IMR-90 (cell line): ENCODE data around the gene STRA6. TPM values are rescaled to one million over a fixed set of nuclear protein-coding genes. Genes with fewer than 3 reads are reported as not detected.

Experiments
- ATAC-seq: fragments of 200-7000 bp; cut with Tn5 transposase; 2 replicates; pipeline ENCODE4 v1.9.1; 2020; ENCODE audit warnings: low read depth, mild to moderate bottlenecking, moderate library complexity
- BruUV-seq: library from RNA; stranded (reverse); fragments of 400-500 nt; replicated peaks from 2 replicates; lab custom pipeline; 2021; lab: Mats Ljungman, UMichigan
- CTCF ChIA-PET: fragments of 300-600 bp; formaldehyde crosslinking; extraction: SDS; loops from one replicate; lab custom pipeline; 2021; ENCODE audit warnings: antibody characterized with exemption; lab: Yijun Ruan, JAX
- POLR2A ChIA-PET: fragments of 300-600 bp; sonication (Branson Sonifier 250); formaldehyde crosslinking; loops from one replicate; lab custom pipeline; 2022; ENCODE audit warnings: antibody characterized with exemption; ENCODE audit not compliant: unreplicated experiment; lab: Charles Lee
- DNase-seq: peaks from one replicate; pipeline ENCODE4 v3.0.0; 2013
- H2AFZ ChIP-seq: replicated peaks from 2 replicates; pipeline ENCODE3; 2013; ENCODE audit warnings: low read length, mild to moderate bottlenecking; ENCODE audit not compliant: poor library complexity
- H2AK5ac ChIP-seq: 2 replicates; pipeline ENCODE4 v1.6.1; 2013; ENCODE audit warnings: low read depth, low read length, inconsistent platforms
- H2AK9ac ChIP-seq: replicated peaks from 2 replicates; pipeline ENCODE3; 2013; ENCODE audit warnings: mild to moderate bottlenecking, low read depth, low read length, moderate library complexity; ENCODE audit not compliant: poor library complexity
- H2BK120ac ChIP-seq: 2 replicates; pipeline ENCODE4 v1.6.1; 2013; ENCODE audit warnings: low read depth, low read length, inconsistent platforms
- H2BK15ac ChIP-seq: 3 replicates; pipeline ENCODE4 v1.6.1; 2013; ENCODE audit warnings: low read depth, low read length, inconsistent platforms
- H2BK20ac ChIP-seq: 2 replicates; pipeline ENCODE4 v1.6.1; 2013; ENCODE audit warnings: low read depth, mild to moderate bottlenecking, inconsistent platforms, low read length, moderate library complexity
- H2BK5ac ChIP-seq: 2 replicates; pipeline ENCODE4 v1.6.1; 2013; ENCODE audit warnings: mild to moderate bottlenecking, low read depth, low read length, inconsistent platforms; ENCODE audit not compliant: poor library complexity, severe bottlenecking
- H3K14ac ChIP-seq: replicated peaks from 2 replicates; pipeline ENCODE4 v1.6.1; 2013; ENCODE audit warnings: low read depth, low read length, inconsistent platforms
- H3K18ac ChIP-seq: 2 replicates; pipeline ENCODE4 v1.6.1; 2013; ENCODE audit warnings: low read depth, low read length, control low read depth
- H3K23ac ChIP-seq: 2 replicates; pipeline ENCODE4 v1.6.1; 2013; ENCODE audit warnings: low read depth, low read length, inconsistent platforms
- H3K27ac ChIP-seq: 2 replicates; pipeline ENCODE4 v1.5.1; 2013; ENCODE audit warnings: mild to moderate bottlenecking, control low read depth, low read length; ENCODE audit not compliant: insufficient read depth
- H3K27me3 ChIP-seq: 2 replicates; pipeline ENCODE4 v1.6.1; 2013; ENCODE audit warnings: low read length; ENCODE audit not compliant: control insufficient read depth, insufficient read depth
- H3K36me3 ChIP-seq: 2 replicates; pipeline ENCODE4 v1.6.1; 2013; ENCODE audit warnings: low read length, mixed read lengths; ENCODE audit not compliant: control insufficient read depth, insufficient read depth
- H3K4ac ChIP-seq: 2 replicates; pipeline ENCODE4 v1.6.1; 2013; ENCODE audit warnings: low read depth, low read length, inconsistent platforms
- H3K4me1 ChIP-seq: 2 replicates; pipeline ENCODE4 v1.6.1; 2013; ENCODE audit warnings: low read length, mixed read lengths; ENCODE audit not compliant: control insufficient read depth, insufficient read depth
- H3K4me2 ChIP-seq: 2 replicates; pipeline ENCODE4 v1.6.1; 2013; ENCODE audit warnings: low read depth, mild to moderate bottlenecking, control low read depth, low read length, moderate library complexity
- H3K4me3 ChIP-seq: 2 replicates; pipeline ENCODE4 v1.5.1; 2013; ENCODE audit warnings: low read depth, mild to moderate bottlenecking, control low read depth, low read length, moderate library complexity; ENCODE audit not compliant: insufficient read depth
- H3K56ac ChIP-seq: 2 replicates; pipeline ENCODE4 v1.6.1; 2013; ENCODE audit warnings: low read length, inconsistent platforms; ENCODE audit not compliant: insufficient read depth; ENCODE audit errors: extremely low read depth
- H3K79me1 ChIP-seq, 2 experiments: 2 replicates each; pipeline ENCODE4 v1.6.1; 2013; ENCODE audit warnings: low read length in 2 of 2, inconsistent platforms in 1 of 2, low read depth in 1 of 2
- H3K9ac ChIP-seq: 2 replicates; pipeline ENCODE4 v1.6.1; 2013; ENCODE audit warnings: low read depth, low read length, control low read depth
- H3K9me1 ChIP-seq: 2 replicates; pipeline ENCODE4 v1.6.1; 2013; ENCODE audit warnings: low read length, inconsistent platforms; ENCODE audit not compliant: insufficient read depth
- H3K9me3 ChIP-seq: 2 replicates; pipeline ENCODE4 v1.6.1; 2013; ENCODE audit warnings: low read length; ENCODE audit not compliant: control insufficient read depth, insufficient read depth
- H4K20me1 ChIP-seq: 2 replicates; pipeline ENCODE4 v1.6.1; 2013; ENCODE audit warnings: low read length, inconsistent platforms; ENCODE audit not compliant: insufficient read depth
- H4K5ac ChIP-seq: 2 replicates; pipeline ENCODE4 v1.6.1; 2013; ENCODE audit warnings: mild to moderate bottlenecking, low read depth, low read length, control low read depth
- H4K8ac ChIP-seq, 2 experiments: 2 replicates each; pipeline ENCODE4 v1.6.1; 2013; ENCODE audit warnings: low read depth in 2 of 2, low read length in 2 of 2, control low read depth in 1 of 2, inconsistent platforms in 1 of 2
- H4K91ac ChIP-seq: 2 replicates; pipeline ENCODE4 v1.6.1; 2013; ENCODE audit warnings: low read depth, low read length, inconsistent platforms; ENCODE audit not compliant: insufficient read depth
- CEBPB ChIP-seq: IDR thresholded peaks from 2 replicates; pipeline ENCODE4 v1.6.1; 2012; ENCODE audit warnings: low read depth, low read length, improper control_type of control experiment
- FOS ChIP-seq: fragments of 150-350 bp; IDR thresholded peaks from 2 replicates; pipeline ENCODE4 v1.6.1; 2016; ENCODE audit warnings: low read depth, low read length
- MAFK ChIP-seq: IDR thresholded peaks from 2 replicates; pipeline ENCODE4 v1.6.1; 2012; ENCODE audit warnings: low read depth, low read length, improper control_type of control experiment
- NFE2L2 ChIP-seq: fragments of 150-350 bp; IDR thresholded peaks from 2 replicates; pipeline ENCODE4 v1.6.1; 2016; ENCODE audit warnings: low read depth, mild to moderate bottlenecking, low read length
- POLR2A ChIP-seq: IDR thresholded peaks from 2 replicates; pipeline ENCODE4 v1.6.1; 2012; ENCODE audit warnings: mild to moderate bottlenecking, low read depth, low read length
- RFX5 ChIP-seq: IDR thresholded peaks from 2 replicates; pipeline ENCODE4 v1.8.0; 2012; ENCODE audit warnings: low read depth, mild to moderate bottlenecking, low read length, moderate library complexity
- WGBS, 2 experiments: methylation state at CpG; one replicate each; pipeline versions ENCODE4 v1.1.5 to v1.1.7; 2013; ENCODE audit warnings: missing lambda C conversion rate in 2 of 2; ENCODE audit not compliant: insufficient read length in 1 of 2; ENCODE audit errors: extremely low coverage in 2 of 2; 5-methylcytosine and 5-hydroxymethylcytosine counted together
- dilution Hi-C: fragments of 300-500 bp; cut with HindIII; formaldehyde crosslinking; loops from one replicate; pipeline ENCODE4 v1.14.3; 2018; ENCODE audit warnings: low sequenced_read_pairs; ENCODE audit not compliant: unreplicated experiment
- in situ Hi-C: fragments of 300-500 bp; cut with MboI; formaldehyde crosslinking; loops from 3 replicates; pipeline ENCODE4 v1.14.3; 2019; ENCODE audit warnings: low sequenced_read_pairs, inconsistent platforms, mixed read lengths
- intact Hi-C: fragments of 100-400 bp; cut with micrococcal nuclease; formaldehyde crosslinking; loops from 2 replicates; pipeline ENCODE4 v1.10.0; 2022
- polyA plus RNA-seq, 3 experiments: library from polyadenylated mRNA; depleted of rRNA; stranded (reverse); fragments of >200 nt; gene quantifications; 2 replicates each; pipeline ENCODE4 v1.2.3, GENCODE V29; 2012; ENCODE audit warnings: low replicate concordance in 1 of 3
- total RNA-seq: library from RNA; depleted of rRNA; stranded (reverse); fragments of >200 nt; gene quantifications from 2 replicates; pipeline ENCODE4 v1.2.3, GENCODE V29; 2012
- TF ChIP-seq, protein P1 (sequence below): fragments of 150-350 bp; IDR thresholded peaks from 2 replicates; pipeline ENCODE4 v1.6.1; 2016; ENCODE audit warnings: low read depth, mild to moderate bottlenecking, low read length, moderate library complexity, borderline replicate concordance
- TF ChIP-seq, protein P2 (sequence below): conservative IDR thresholded peaks from 2 replicates; pipeline ENCODE4 v1.5.1; 2012; ENCODE audit warnings: mild to moderate bottlenecking, low read depth, low read length, improper control_type of control experiment

The STRA6 gene
- total and polyA plus RNA-seq, 2 of the 4 experiments (the other 2 are of a cell fraction): 0.17 TPM; not detected in 1

DNA sequence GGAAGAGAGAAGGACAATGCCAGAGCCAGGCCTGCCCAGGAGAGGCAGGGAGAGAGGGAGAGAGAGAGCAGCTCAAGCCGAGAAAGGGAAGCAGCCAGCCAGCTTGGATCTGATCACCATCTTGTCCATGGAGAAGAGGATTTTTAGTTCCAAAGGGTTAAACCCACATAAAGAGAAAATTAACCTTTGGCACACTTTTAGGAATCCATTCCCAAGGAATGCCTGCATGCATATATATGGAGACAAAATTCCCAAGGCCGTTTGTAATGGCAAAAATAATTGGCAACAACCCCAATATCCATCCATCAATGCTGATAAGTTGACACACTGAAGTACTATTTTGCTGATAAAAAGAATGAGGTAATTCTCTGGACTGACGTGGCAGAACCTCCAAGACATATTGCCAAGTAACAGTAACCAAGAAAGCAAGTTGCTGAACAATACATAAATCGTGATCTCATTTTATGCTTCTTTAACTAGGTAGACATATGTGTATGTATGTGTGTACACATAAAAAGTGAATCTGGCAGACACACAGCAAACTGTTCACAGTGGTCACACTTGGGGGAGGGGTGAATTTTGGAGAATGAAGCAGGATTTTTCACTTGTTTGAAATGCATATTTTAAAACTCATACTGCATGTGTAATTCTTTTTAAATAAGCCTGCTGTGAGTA is 7.5 kb upstream of the STRA6 start:
- peak; percentile 46; the same call in 1 of the 2 replicates for TF ChIP-seq CEBPB
- TF ChIP-seq FOS: 0 out of 2 replicates have a peak, but pooled peaks have one; percentile 27
- TF ChIP-seq, protein P1, sequence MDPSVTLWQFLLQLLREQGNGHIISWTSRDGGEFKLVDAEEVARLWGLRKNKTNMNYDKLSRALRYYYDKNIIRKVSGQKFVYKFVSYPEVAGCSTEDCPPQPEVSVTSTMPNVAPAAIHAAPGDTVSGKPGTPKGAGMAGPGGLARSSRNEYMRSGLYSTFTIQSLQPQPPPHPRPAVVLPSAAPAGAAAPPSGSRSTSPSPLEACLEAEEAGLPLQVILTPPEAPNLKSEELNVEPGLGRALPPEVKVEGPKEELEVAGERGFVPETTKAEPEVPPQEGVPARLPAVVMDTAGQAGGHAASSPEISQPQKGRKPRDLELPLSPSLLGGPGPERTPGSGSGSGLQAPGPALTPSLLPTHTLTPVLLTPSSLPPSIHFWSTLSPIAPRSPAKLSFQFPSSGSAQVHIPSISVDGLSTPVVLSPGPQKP: no peak
- TF ChIP-seq MAFK: peak; percentile 47
- no peak for TF ChIP-seq RFX5
- no peak for TF ChIP-seq POLR2A
- no peak; the same call in 1 of the 2 replicates for TF ChIP-seq NFE2L2
- TF ChIP-seq, protein P2, sequence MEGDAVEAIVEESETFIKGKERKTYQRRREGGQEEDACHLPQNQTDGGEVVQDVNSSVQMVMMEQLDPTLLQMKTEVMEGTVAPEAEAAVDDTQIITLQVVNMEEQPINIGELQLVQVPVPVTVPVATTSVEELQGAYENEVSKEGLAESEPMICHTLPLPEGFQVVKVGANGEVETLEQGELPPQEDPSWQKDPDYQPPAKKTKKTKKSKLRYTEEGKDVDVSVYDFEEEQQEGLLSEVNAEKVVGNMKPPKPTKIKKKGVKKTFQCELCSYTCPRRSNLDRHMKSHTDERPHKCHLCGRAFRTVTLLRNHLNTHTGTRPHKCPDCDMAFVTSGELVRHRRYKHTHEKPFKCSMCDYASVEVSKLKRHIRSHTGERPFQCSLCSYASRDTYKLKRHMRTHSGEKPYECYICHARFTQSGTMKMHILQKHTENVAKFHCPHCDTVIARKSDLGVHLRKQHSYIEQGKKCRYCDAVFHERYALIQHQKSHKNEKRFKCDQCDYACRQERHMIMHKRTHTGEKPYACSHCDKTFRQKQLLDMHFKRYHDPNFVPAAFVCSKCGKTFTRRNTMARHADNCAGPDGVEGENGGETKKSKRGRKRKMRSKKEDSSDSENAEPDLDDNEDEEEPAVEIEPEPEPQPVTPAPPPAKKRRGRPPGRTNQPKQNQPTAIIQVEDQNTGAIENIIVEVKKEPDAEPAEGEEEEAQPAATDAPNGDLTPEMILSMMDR: no peak
- H2AK5ac ChIP-seq: no peak overlapping the region
- no peaks in the 10 kb centered on the region for H3K79me1 ChIP-seq
- ChIA-PET POLR2A (no interaction called here), CTCF (no interaction called here)
- H4K5ac ChIP-seq: no peak overlapping the region
- H3K23ac ChIP-seq: no peak overlapping the region
- no peak overlapping the region for H4K91ac ChIP-seq
- peaks cover 14% of the 10 kb centered on the region for H3K27me3 ChIP-seq
- H3K18ac ChIP-seq: no peak overlapping the region
- DNase-seq: peak; percentile 89
- H3K27ac ChIP-seq: no peak overlapping the region
- peaks cover 13% of the 10 kb centered on the region for H3K4me1 ChIP-seq
- dilution Hi-C loops (no loop called here), intact Hi-C loops (no loop called here), in situ Hi-C loops (no loop called here)
- H3K4me2 ChIP-seq: no peak overlapping the region
- ATAC-seq: no peak
- H2BK15ac ChIP-seq: no peak overlapping the region
- BruUV-seq: no TSS peak
- WGBS, 2 experiments: no CpG with 5 or more reads among the region's 4 CpGs
- no peak overlapping the region for H2AK9ac ChIP-seq
- no peak overlapping the region for H3K4me3 ChIP-seq
- no peaks in the 10 kb centered on the region for H3K9me3 ChIP-seq
- H2BK20ac ChIP-seq: no peak overlapping the region
- no peak overlapping the region for H2BK120ac ChIP-seq
- no peak overlapping the region for H2BK5ac ChIP-seq
- H2AFZ ChIP-seq: no peak overlapping the region
- no peak overlapping the region for H3K56ac ChIP-seq
- H3K4ac ChIP-seq: no peak overlapping the region
- H3K36me3 ChIP-seq: no peaks in the 10 kb centered on the region
- no peak overlapping the region for H3K9ac ChIP-seq
- H3K9me1 ChIP-seq: no peaks in the 10 kb centered on the region
- no peak overlapping the region for H4K8ac ChIP-seq
- H4K20me1 ChIP-seq: no peaks in the 10 kb centered on the region
- H3K14ac ChIP-seq: no peak overlapping the region
